Heart right ventricle (tissue), 16 donors: ENCODE measurements around the gene AP1B1. TPM values are rescaled to one million over a fixed set of nuclear protein-coding genes. Genes with fewer than 3 reads are reported as not detected.

ENCODE experiments used
- ATAC-seq, 8 donors: fragments of 200-7000 bp; cut with Tn5 transposase; one replicate each; pipeline ENCODE4 v1.9.1; 2020; ENCODE audit warnings: mild to moderate bottlenecking in 8 of 8, moderate library complexity in 8 of 8, moderate number of reproducible peaks in 1 of 8
- DNase-seq, 2 donors: peaks; one replicate each; pipeline ENCODE4 v3.0.0-alpha.2; 2020
- H3K27ac ChIP-seq, 10 donors: fragments of 200-600 bp; sonication (generic) in 2 of 10; one replicate each; pipeline versions ENCODE4 v1.5.0 to v1.8.0; 2020 to 2022; ENCODE audit warnings: mild to moderate bottlenecking in 3 of 10
- H3K27me3 ChIP-seq, 7 donors: fragments of 200-600 bp; one replicate each; pipeline ENCODE4 v1.8.0; 2021 to 2022; ENCODE audit warnings: mild to moderate bottlenecking in 2 of 7
- H3K36me3 ChIP-seq, 9 donors: fragments of 200-600 bp; sonication (generic) in 1 of 9; one replicate each; pipeline versions ENCODE4 v1.5.0 to v1.8.0; 2020 to 2022; ENCODE audit warnings: mild to moderate bottlenecking in 2 of 9
- H3K4me1 ChIP-seq, 9 donors: fragments of 200-600 bp; sonication (generic) in 1 of 9; one replicate each; pipeline versions ENCODE4 v1.5.0 to v1.8.0; 2020 to 2022; ENCODE audit warnings: mild to moderate bottlenecking in 4 of 9
- H3K4me3 ChIP-seq, 10 donors: fragments of 200-600 bp; sonication (generic) in 2 of 10; one replicate each; pipeline versions ENCODE4 v1.5.0 to v1.8.0; 2020 to 2022; ENCODE audit warnings: mild to moderate bottlenecking in 7 of 10, moderate library complexity in 2 of 10
- H3K9me3 ChIP-seq, 11 donors: fragments of 200-600 bp in 10 of 11; sonication (generic) in 2 of 11; one replicate each; pipeline versions ENCODE4 v1.5.0 to v1.8.0; 2013 to 2022; ENCODE audit warnings: mild to moderate bottlenecking in 2 of 11, control low read depth in 1 of 11, moderate library complexity in 1 of 11
- WGBS, 2 donors: extraction: QIAGEN DNeasy Blood & Tissue Kit; methylation state at CpG; one replicate each; pipeline ENCODE4 v1.1.7; 2013; ENCODE audit warnings: inconsistent platforms in 1 of 2; 5-methylcytosine and 5-hydroxymethylcytosine counted together
- intact Hi-C, 10 donors: fragments of 100-400 bp; cut with DNase I; formaldehyde crosslinking; loops; one replicate each; pipeline versions ENCODE4 v1.11.1 to v1.14.2; 2022
- polyA plus RNA-seq, 2 donors: library from polyadenylated mRNA; stranded (reverse); fragments of 200-250 nt; gene quantifications; one replicate each; pipeline ENCODE4 v1.2.3, GENCODE V29; 2013
- total RNA-seq, 10 donors: library from RNA; stranded (reverse); fragmentation: NEBNext Ultra II Directional in 3 of 10; extraction: Animal tissue kit (Norgen Biotek cat#: 25700) in 3 of 10; gene quantifications; one replicate each; pipeline versions ENCODE4 v1.2.1 to v1.2.4, GENCODE V29; 2021 to 2023
- TF ChIP-seq, protein P1 (sequence below), 9 donors: fragments of 200-600 bp; sonication (generic) in 2 of 9; IDR thresholded peaks; one replicate each; pipeline versions ENCODE4 v1.5.0 to v1.8.0; 2021 to 2022; ENCODE audit warnings: antibody characterized with exemption in 9 of 9, mild to moderate bottlenecking in 5 of 9, moderate library complexity in 1 of 9
- donor health status: Arrhythmogenic right ventricular cardiomyopathy.
- donor health status: ischemic (EF 13 %, LVEDD 7.1; RV severe dilation, severe dysfunction).
- donor health status: healthy with polysubstance abuse.
- donor health status: DM: no; HTN: yes; CAD: no.
- donor health status: DM: no; HTN: no; CAD: no.
- donor health status: ischemic (EF 25% LVEDD 6.9; RV normal size, moderate dysfunction).
- donor health status: ischemic (EF 25% LVEDD 5.7; RV mildly dilated, moderate dysfunction).
- donor health status: healthy.
- donor health status: DM: yes; HTN: yes; CAD: no.
- donor health status: Ischemic cardiomyopathy.
- donor health status: ischemic (EF 35%, LVEDD 5.7; RV mildly dilated, moderate dysfunction).
- donor health status: nonischemic (EF 11% LVEDD 7.7; RV severe dilation, severe dysfunction).
- donor health status: DM: yes; HTN: yes; CAD: no.
- donor health status: PGD.
- donor health status: ischemic (EF 29% LVEDD 5.4; RV normal size, mild dysfunction).
- donor health status: nonischemic (EF 23%, LVEDD 6.1; RV moderate dilation, normal function).

The AP1B1 gene
- total and polyA plus RNA-seq, 12 donors, result 18.4 to 51.5 (median 29.0) TPM

DNA sequence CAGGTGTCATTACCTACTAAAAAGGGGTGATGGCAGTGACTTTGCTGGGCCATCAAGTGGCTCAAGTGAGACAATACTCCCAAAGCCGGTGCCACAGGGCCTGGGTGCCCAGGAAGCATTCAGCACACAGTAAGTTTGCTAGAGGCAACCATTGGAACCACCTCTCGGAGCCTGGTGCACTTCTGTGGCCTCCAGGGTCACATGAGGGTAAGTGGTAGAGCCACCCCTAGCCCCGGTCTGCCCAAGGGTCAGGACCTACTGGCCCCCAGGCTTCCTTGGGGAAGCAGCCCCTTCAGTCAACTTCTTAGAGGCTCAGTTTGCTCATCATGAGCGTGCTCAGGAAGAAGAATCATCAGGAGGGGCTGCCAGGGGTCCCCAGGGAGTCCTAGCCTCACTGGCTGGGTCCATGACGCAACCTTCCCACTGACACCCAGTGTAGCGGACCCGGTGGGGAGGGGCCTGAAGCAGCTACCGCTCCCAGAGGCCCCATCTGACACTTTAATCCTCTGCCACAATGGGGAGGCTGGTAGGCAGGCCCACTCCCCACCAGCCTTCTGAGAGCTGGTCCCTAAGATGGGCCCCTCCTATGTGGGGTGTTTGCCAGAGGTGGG, 55.4 kb downstream of the AP1B1 start:
- H3K36me3 ChIP-seq, result peaks cover 0 to 100% (median 22%) of the 10 kb centered on the region in 9 donors
- no peak overlapping the region for H3K4me3 ChIP-seq
- DNase-seq (no peak), ATAC-seq (no peak)
- peaks cover 0 to 24% (median 14%) of the 10 kb centered on the region in 9 donors for H3K4me1 ChIP-seq
- no peaks in the 10 kb centered on the region for H3K9me3 ChIP-seq
- WGBS, 2 donors, result 95 to 96% methylated on average over 8 of the region's 8 CpGs
- intact Hi-C loops, result no loop called here
- H3K27ac ChIP-seq, result no peak overlapping the region
- TF ChIP-seq, protein P1, sequence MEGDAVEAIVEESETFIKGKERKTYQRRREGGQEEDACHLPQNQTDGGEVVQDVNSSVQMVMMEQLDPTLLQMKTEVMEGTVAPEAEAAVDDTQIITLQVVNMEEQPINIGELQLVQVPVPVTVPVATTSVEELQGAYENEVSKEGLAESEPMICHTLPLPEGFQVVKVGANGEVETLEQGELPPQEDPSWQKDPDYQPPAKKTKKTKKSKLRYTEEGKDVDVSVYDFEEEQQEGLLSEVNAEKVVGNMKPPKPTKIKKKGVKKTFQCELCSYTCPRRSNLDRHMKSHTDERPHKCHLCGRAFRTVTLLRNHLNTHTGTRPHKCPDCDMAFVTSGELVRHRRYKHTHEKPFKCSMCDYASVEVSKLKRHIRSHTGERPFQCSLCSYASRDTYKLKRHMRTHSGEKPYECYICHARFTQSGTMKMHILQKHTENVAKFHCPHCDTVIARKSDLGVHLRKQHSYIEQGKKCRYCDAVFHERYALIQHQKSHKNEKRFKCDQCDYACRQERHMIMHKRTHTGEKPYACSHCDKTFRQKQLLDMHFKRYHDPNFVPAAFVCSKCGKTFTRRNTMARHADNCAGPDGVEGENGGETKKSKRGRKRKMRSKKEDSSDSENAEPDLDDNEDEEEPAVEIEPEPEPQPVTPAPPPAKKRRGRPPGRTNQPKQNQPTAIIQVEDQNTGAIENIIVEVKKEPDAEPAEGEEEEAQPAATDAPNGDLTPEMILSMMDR (IDR thresholded peaks at IDR 0.05), result no peak
- H3K27me3 ChIP-seq, result no peaks in the 10 kb centered on the region

DNA sequence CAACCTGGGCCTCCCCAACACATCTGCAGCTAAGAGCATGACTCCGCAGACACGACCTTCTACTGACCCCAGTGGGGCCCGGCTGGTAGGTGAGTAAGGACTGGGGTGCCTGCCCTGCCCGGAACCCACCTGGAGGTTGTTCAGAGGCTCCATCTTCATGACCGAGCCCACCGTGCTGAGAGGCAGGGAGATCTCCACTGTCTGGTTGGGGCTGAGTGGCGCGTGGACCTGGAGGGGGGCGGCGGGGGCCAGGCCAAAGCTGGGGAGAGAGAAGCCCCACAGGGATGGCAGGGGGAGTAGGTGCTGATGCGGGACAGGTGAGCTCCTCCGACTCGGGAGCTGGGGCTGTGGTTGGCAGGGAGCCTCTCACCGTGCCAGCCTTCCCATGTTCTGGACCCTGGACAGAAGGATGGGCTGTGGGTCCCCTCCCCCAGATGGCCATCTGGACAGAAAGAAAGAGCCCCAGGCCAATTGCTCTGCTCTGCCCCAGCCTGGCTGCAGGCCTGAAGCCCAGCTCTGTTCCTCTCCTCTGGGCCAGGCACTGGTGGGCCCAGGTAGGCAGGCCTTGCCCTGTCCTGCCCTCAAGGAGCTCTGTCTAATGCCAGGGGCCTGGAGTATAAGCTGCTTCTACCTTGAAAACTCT, 56.6 kb downstream of the AP1B1 start:
- DNase-seq (no peak), ATAC-seq (no peak)
- Histone ChIP-seq H3K9me3 (no peaks in the 10 kb centered on the region), H3K36me3 (peaks cover 0 to 100% (median 28%) of the 10 kb centered on the region in 9 donors), H3K27me3 (no peaks in the 10 kb centered on the region), H3K27ac (no peak overlapping the region), H3K4me1 (peaks cover 0 to 15% (median 10%) of the 10 kb centered on the region in 9 donors), H3K4me3 (no peak overlapping the region)
- 87 to 89% methylated on average over 14 of the region's 14 CpGs for WGBS, 2 donors
- TF ChIP-seq, protein P1 (IDR thresholded peaks at IDR 0.05), result no peak
- intact Hi-C loops, result no loop called here

DNA sequence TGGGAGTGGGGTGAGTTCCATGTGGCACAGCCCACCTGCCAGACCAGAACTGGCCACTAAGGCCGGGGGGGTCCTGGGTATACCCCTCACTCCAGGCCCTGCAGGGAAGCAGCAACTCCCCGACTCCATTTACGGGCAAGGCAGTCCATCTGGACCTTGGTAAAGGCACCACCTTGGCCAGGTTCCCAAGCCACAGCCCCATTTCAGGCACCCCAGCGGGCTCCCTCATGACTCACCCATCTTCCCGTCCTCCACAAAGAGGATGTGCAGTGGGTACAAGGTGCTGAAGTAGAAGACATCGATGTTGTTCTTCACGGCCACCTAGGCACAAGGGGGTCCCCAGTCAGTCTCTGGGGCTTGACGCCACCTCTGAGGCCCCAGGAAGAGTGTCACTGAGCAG, 57.2 kb downstream of the AP1B1 start:
- intact Hi-C loops, result no loop called here
- TF ChIP-seq, protein P1 (IDR thresholded peaks at IDR 0.05), result no peak
- Histone ChIP-seq H3K9me3 (no peaks in the 10 kb centered on the region), H3K4me1 (peaks cover 0 to 14% (median 10%) of the 10 kb centered on the region in 9 donors), H3K4me3 (no peak overlapping the region), H3K36me3 (peaks cover 0 to 100% (median 33%) of the 10 kb centered on the region in 9 donors), H3K27me3 (no peaks in the 10 kb centered on the region), H3K27ac (no peak overlapping the region)
- WGBS, 2 donors, result 92 to 93% methylated on average over 8 of the region's 8 CpGs
- ATAC-seq, result no peak
- DNase-seq, result no peak

DNA sequence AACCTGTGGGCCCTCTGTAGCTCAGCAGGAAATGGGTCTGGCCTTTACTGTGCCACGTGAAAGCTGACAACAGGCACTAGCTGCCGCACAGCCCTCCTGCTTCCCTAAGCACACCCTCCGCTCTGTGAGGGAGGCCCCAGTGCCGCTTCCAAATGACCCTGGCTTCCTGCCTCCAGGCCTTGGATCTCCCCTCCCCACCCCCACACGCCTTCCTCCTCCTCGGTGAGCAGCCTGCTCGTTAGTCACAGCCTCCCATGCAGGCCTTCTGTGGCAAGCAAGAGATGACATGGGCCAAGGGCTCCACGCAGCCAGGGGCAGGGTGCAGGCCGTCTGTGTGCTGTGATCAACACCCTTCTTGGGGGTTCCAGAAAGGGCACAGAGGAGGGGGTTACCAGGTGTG, 57.6 kb downstream of the AP1B1 start:
- Histone ChIP-seq H3K36me3 (peaks cover 0 to 97% (median 33%) of the 10 kb centered on the region in 9 donors), H3K27me3 (no peaks in the 10 kb centered on the region), H3K27ac (no peak overlapping the region), H3K4me3 (no peak overlapping the region), H3K4me1 (peaks cover 0 to 14% (median 10%) of the 10 kb centered on the region in 9 donors), H3K9me3 (no peaks in the 10 kb centered on the region)
- TF ChIP-seq, protein P1 (IDR thresholded peaks at IDR 0.05), result no peak
- 48 to 51% methylated on average over 9 of the region's 9 CpGs for WGBS, 2 donors
- DNase-seq, result peak; percentile 42 to 69
- ATAC-seq, result peak in 7 of 8 donors; percentile 30 to 56 (median 51)
- intact Hi-C loops, result no loop called here
